IMR-90 (cell line): ENCODE data around the gene SOX3. TPM values are rescaled to one million over a fixed set of nuclear protein-coding genes. Genes with fewer than 3 reads are reported as not detected.

Experiments used
- ATAC-seq: fragments of 200-7000 bp; cut with Tn5 transposase; 2 replicates; pipeline ENCODE4 v1.9.1; 2020; ENCODE audit warnings: low read depth, mild to moderate bottlenecking, moderate library complexity
- BruUV-seq: library from RNA; stranded (reverse); fragments of 400-500 nt; replicated peaks from 2 replicates; lab custom pipeline; 2021; lab: Mats Ljungman, UMichigan
- CTCF ChIA-PET: fragments of 300-600 bp; formaldehyde crosslinking; extraction: SDS; loops from one replicate; lab custom pipeline; 2021; ENCODE audit warnings: antibody characterized with exemption; lab: Yijun Ruan, JAX
- POLR2A ChIA-PET: fragments of 300-600 bp; sonication (Branson Sonifier 250); formaldehyde crosslinking; loops from one replicate; lab custom pipeline; 2022; ENCODE audit warnings: antibody characterized with exemption; ENCODE audit not compliant: unreplicated experiment; lab: Charles Lee
- DNase-seq: peaks from one replicate; pipeline ENCODE4 v3.0.0; 2013
- H2AFZ ChIP-seq: replicated peaks from 2 replicates; pipeline ENCODE3; 2013; ENCODE audit warnings: low read length, mild to moderate bottlenecking; ENCODE audit not compliant: poor library complexity
- H2AK5ac ChIP-seq: 2 replicates; pipeline ENCODE4 v1.6.1; 2013; ENCODE audit warnings: low read depth, low read length, inconsistent platforms
- H2AK9ac ChIP-seq: replicated peaks from 2 replicates; pipeline ENCODE3; 2013; ENCODE audit warnings: mild to moderate bottlenecking, low read depth, low read length, moderate library complexity; ENCODE audit not compliant: poor library complexity
- H2BK120ac ChIP-seq: 2 replicates; pipeline ENCODE4 v1.6.1; 2013; ENCODE audit warnings: low read depth, low read length, inconsistent platforms
- H2BK15ac ChIP-seq: 3 replicates; pipeline ENCODE4 v1.6.1; 2013; ENCODE audit warnings: low read depth, low read length, inconsistent platforms
- H2BK20ac ChIP-seq: 2 replicates; pipeline ENCODE4 v1.6.1; 2013; ENCODE audit warnings: low read depth, mild to moderate bottlenecking, inconsistent platforms, low read length, moderate library complexity
- H2BK5ac ChIP-seq: 2 replicates; pipeline ENCODE4 v1.6.1; 2013; ENCODE audit warnings: mild to moderate bottlenecking, low read depth, low read length, inconsistent platforms; ENCODE audit not compliant: poor library complexity, severe bottlenecking
- H3K14ac ChIP-seq: replicated peaks from 2 replicates; pipeline ENCODE4 v1.6.1; 2013; ENCODE audit warnings: low read depth, low read length, inconsistent platforms
- H3K18ac ChIP-seq: 2 replicates; pipeline ENCODE4 v1.6.1; 2013; ENCODE audit warnings: low read depth, low read length, control low read depth
- H3K23ac ChIP-seq: 2 replicates; pipeline ENCODE4 v1.6.1; 2013; ENCODE audit warnings: low read depth, low read length, inconsistent platforms
- H3K27ac ChIP-seq: 2 replicates; pipeline ENCODE4 v1.5.1; 2013; ENCODE audit warnings: mild to moderate bottlenecking, control low read depth, low read length; ENCODE audit not compliant: insufficient read depth
- H3K27me3 ChIP-seq: 2 replicates; pipeline ENCODE4 v1.6.1; 2013; ENCODE audit warnings: low read length; ENCODE audit not compliant: control insufficient read depth, insufficient read depth
- H3K36me3 ChIP-seq: 2 replicates; pipeline ENCODE4 v1.6.1; 2013; ENCODE audit warnings: low read length, mixed read lengths; ENCODE audit not compliant: control insufficient read depth, insufficient read depth
- H3K4ac ChIP-seq: 2 replicates; pipeline ENCODE4 v1.6.1; 2013; ENCODE audit warnings: low read depth, low read length, inconsistent platforms
- H3K4me1 ChIP-seq: 2 replicates; pipeline ENCODE4 v1.6.1; 2013; ENCODE audit warnings: low read length, mixed read lengths; ENCODE audit not compliant: control insufficient read depth, insufficient read depth
- H3K4me2 ChIP-seq: 2 replicates; pipeline ENCODE4 v1.6.1; 2013; ENCODE audit warnings: low read depth, mild to moderate bottlenecking, control low read depth, low read length, moderate library complexity
- H3K4me3 ChIP-seq: 2 replicates; pipeline ENCODE4 v1.5.1; 2013; ENCODE audit warnings: low read depth, mild to moderate bottlenecking, control low read depth, low read length, moderate library complexity; ENCODE audit not compliant: insufficient read depth
- H3K56ac ChIP-seq: 2 replicates; pipeline ENCODE4 v1.6.1; 2013; ENCODE audit warnings: low read length, inconsistent platforms; ENCODE audit not compliant: insufficient read depth; ENCODE audit errors: extremely low read depth
- H3K79me1 ChIP-seq, 2 experiments: 2 replicates each; pipeline ENCODE4 v1.6.1; 2013; ENCODE audit warnings: low read length in 2 of 2, inconsistent platforms in 1 of 2, low read depth in 1 of 2
- H3K9ac ChIP-seq: 2 replicates; pipeline ENCODE4 v1.6.1; 2013; ENCODE audit warnings: low read depth, low read length, control low read depth
- H3K9me1 ChIP-seq: 2 replicates; pipeline ENCODE4 v1.6.1; 2013; ENCODE audit warnings: low read length, inconsistent platforms; ENCODE audit not compliant: insufficient read depth
- H3K9me3 ChIP-seq: 2 replicates; pipeline ENCODE4 v1.6.1; 2013; ENCODE audit warnings: low read length; ENCODE audit not compliant: control insufficient read depth, insufficient read depth
- H4K20me1 ChIP-seq: 2 replicates; pipeline ENCODE4 v1.6.1; 2013; ENCODE audit warnings: low read length, inconsistent platforms; ENCODE audit not compliant: insufficient read depth
- H4K5ac ChIP-seq: 2 replicates; pipeline ENCODE4 v1.6.1; 2013; ENCODE audit warnings: mild to moderate bottlenecking, low read depth, low read length, control low read depth
- H4K8ac ChIP-seq, 2 experiments: 2 replicates each; pipeline ENCODE4 v1.6.1; 2013; ENCODE audit warnings: low read depth in 2 of 2, low read length in 2 of 2, control low read depth in 1 of 2, inconsistent platforms in 1 of 2
- H4K91ac ChIP-seq: 2 replicates; pipeline ENCODE4 v1.6.1; 2013; ENCODE audit warnings: low read depth, low read length, inconsistent platforms; ENCODE audit not compliant: insufficient read depth
- BHLHE40 ChIP-seq: fragments of 150-350 bp; IDR thresholded peaks from 2 replicates; pipeline ENCODE4 v1.6.1; 2016; ENCODE audit warnings: mild to moderate bottlenecking, low read depth, low read length
- CHD1 ChIP-seq: IDR thresholded peaks from 2 replicates; pipeline ENCODE4 v1.6.1; 2012; ENCODE audit warnings: low read depth, low read length, improper control_type of control experiment
- FOS ChIP-seq: fragments of 150-350 bp; IDR thresholded peaks from 2 replicates; pipeline ENCODE4 v1.6.1; 2016; ENCODE audit warnings: low read depth, low read length
- MAFK ChIP-seq: IDR thresholded peaks from 2 replicates; pipeline ENCODE4 v1.6.1; 2012; ENCODE audit warnings: low read depth, low read length, improper control_type of control experiment
- MAZ ChIP-seq: IDR thresholded peaks from 2 replicates; pipeline ENCODE4 v1.6.1; 2012; ENCODE audit warnings: low read depth, mild to moderate bottlenecking, low read length, improper control_type of control experiment, moderate library complexity, borderline replicate concordance
- MXI1 ChIP-seq: IDR thresholded peaks from 2 replicates; pipeline ENCODE4 v1.6.1; 2012; ENCODE audit warnings: low read depth, mild to moderate bottlenecking, low read length, moderate library complexity, borderline replicate concordance
- RCOR1 ChIP-seq: IDR thresholded peaks from 2 replicates; pipeline ENCODE4 v1.6.1; 2012; ENCODE audit warnings: mild to moderate bottlenecking, low read length, improper control_type of control experiment; ENCODE audit not compliant: insufficient replicate concordance
- RFX5 ChIP-seq: IDR thresholded peaks from 2 replicates; pipeline ENCODE4 v1.8.0; 2012; ENCODE audit warnings: low read depth, mild to moderate bottlenecking, low read length, moderate library complexity
- WGBS, 2 experiments: methylation state at CpG; one replicate each; pipeline versions ENCODE4 v1.1.5 to v1.1.7; 2013; ENCODE audit warnings: missing lambda C conversion rate in 2 of 2; ENCODE audit not compliant: insufficient read length in 1 of 2; ENCODE audit errors: extremely low coverage in 2 of 2; 5-methylcytosine and 5-hydroxymethylcytosine counted together
- dilution Hi-C: fragments of 300-500 bp; cut with HindIII; formaldehyde crosslinking; loops from one replicate; pipeline ENCODE4 v1.14.3; 2018; ENCODE audit warnings: low sequenced_read_pairs; ENCODE audit not compliant: unreplicated experiment
- in situ Hi-C: fragments of 300-500 bp; cut with MboI; formaldehyde crosslinking; loops from 3 replicates; pipeline ENCODE4 v1.14.3; 2019; ENCODE audit warnings: low sequenced_read_pairs, inconsistent platforms, mixed read lengths
- intact Hi-C: fragments of 100-400 bp; cut with micrococcal nuclease; formaldehyde crosslinking; loops from 2 replicates; pipeline ENCODE4 v1.10.0; 2022
- polyA plus RNA-seq, 3 experiments: library from polyadenylated mRNA; depleted of rRNA; stranded (reverse); fragments of >200 nt; gene quantifications; 2 replicates each; pipeline ENCODE4 v1.2.3, GENCODE V29; 2012; ENCODE audit warnings: low replicate concordance in 1 of 3
- total RNA-seq: library from RNA; depleted of rRNA; stranded (reverse); fragments of >200 nt; gene quantifications from 2 replicates; pipeline ENCODE4 v1.2.3, GENCODE V29; 2012
- TF ChIP-seq, protein P1 (sequence below): conservative IDR thresholded peaks from 2 replicates; pipeline ENCODE4 v1.5.1; 2012; ENCODE audit warnings: mild to moderate bottlenecking, low read depth, low read length, improper control_type of control experiment

SOX3 gene
- total and polyA plus RNA-seq, 2 of the 4 experiments (the other 2 are of a cell fraction), result 0.03 TPM; not detected in 1

DNA sequence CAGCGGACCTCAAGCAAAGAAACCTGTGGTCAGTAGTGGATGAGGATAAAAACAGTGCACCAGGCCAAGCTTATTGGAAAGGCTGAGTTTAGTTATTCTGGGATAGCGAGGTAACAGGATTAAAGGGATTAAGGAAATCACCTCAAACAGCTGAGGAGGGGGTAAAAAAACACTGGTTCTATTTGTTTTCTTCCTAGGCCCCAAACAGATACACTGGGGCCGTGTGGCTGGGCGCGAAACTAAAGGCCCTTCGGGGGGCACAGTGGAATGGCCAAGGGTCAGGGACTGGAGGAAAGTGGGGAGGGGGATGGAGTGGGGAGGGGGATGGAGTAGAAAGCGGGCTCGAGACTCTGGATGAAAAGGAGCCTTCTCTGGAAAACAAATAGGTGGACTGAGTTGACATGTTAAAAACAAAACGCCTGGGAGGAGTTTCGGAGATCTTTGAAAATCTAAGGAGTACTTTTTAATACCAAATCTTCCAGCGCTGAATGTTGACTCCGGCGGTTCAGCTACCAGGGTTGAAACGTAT is 2.9 kb downstream of the SOX3 start:
- TF ChIP-seq MAFK, result no peak
- TF ChIP-seq RFX5, result no peak
- no peak for TF ChIP-seq MAZ
- TF ChIP-seq RCOR1, result no peak
- TF ChIP-seq FOS, result no peak
- TF ChIP-seq, protein P1, sequence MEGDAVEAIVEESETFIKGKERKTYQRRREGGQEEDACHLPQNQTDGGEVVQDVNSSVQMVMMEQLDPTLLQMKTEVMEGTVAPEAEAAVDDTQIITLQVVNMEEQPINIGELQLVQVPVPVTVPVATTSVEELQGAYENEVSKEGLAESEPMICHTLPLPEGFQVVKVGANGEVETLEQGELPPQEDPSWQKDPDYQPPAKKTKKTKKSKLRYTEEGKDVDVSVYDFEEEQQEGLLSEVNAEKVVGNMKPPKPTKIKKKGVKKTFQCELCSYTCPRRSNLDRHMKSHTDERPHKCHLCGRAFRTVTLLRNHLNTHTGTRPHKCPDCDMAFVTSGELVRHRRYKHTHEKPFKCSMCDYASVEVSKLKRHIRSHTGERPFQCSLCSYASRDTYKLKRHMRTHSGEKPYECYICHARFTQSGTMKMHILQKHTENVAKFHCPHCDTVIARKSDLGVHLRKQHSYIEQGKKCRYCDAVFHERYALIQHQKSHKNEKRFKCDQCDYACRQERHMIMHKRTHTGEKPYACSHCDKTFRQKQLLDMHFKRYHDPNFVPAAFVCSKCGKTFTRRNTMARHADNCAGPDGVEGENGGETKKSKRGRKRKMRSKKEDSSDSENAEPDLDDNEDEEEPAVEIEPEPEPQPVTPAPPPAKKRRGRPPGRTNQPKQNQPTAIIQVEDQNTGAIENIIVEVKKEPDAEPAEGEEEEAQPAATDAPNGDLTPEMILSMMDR, result no peak
- TF ChIP-seq CHD1, result no peak
- TF ChIP-seq BHLHE40, result no peak
- TF ChIP-seq MXI1, result no peak
- no peak overlapping the region for H2AK9ac ChIP-seq
- WGBS, 2 experiments, result 29% methylated on average over 7 of the region's 14 CpGs; no CpG with 5 or more reads in 1 of the 2 experiments
- no peak overlapping the region for H4K8ac ChIP-seq
- H4K91ac ChIP-seq, result no peak overlapping the region
- no peak overlapping the region for H3K27ac ChIP-seq
- POLR2A ChIA-PET, result no interaction called here
- H3K4me3 ChIP-seq, result no peak overlapping the region
- no peak overlapping the region for H3K56ac ChIP-seq
- no peak overlapping the region for H2AFZ ChIP-seq
- peaks cover 59% of the 10 kb centered on the region for H3K27me3 ChIP-seq
- H3K14ac ChIP-seq, result no peak overlapping the region
- H2BK5ac ChIP-seq, result no peak overlapping the region
- H2BK120ac ChIP-seq, result no peak overlapping the region
- no peak overlapping the region for H3K4ac ChIP-seq
- H2BK20ac ChIP-seq, result no peak overlapping the region
- H3K79me1 ChIP-seq, result no peaks in the 10 kb centered on the region
- H3K9me1 ChIP-seq, result no peaks in the 10 kb centered on the region
- BruUV-seq, result no TSS peak
- no peak overlapping the region for H2AK5ac ChIP-seq
- dilution Hi-C loops (no loop called here), in situ Hi-C loops (no loop called here), intact Hi-C loops (loop anchor here (10.0 kb wide), 1 partner anchor 447 kb away; no protein-coding TSS in a partner anchor)
- H3K4me1 ChIP-seq, result no peaks in the 10 kb centered on the region
- H3K9me3 ChIP-seq, result peaks cover 7% of the 10 kb centered on the region; the same call in 1 of the 2 replicates
- no peak overlapping the region for H4K5ac ChIP-seq
- H3K18ac ChIP-seq, result no peak overlapping the region
- H3K9ac ChIP-seq, result no peak overlapping the region
- no peak overlapping the region for H3K23ac ChIP-seq
- H4K20me1 ChIP-seq, result no peaks in the 10 kb centered on the region
- no peak overlapping the region for H2BK15ac ChIP-seq
- ATAC-seq (no peak), DNase-seq (no peak)
- no peak overlapping the region for H3K4me2 ChIP-seq
- H3K36me3 ChIP-seq, result no peaks in the 10 kb centered on the region
- CTCF ChIA-PET, result no interaction called here
